ENCODE results near the gene PIEZO2.

Gene PIEZO2

DNA sequence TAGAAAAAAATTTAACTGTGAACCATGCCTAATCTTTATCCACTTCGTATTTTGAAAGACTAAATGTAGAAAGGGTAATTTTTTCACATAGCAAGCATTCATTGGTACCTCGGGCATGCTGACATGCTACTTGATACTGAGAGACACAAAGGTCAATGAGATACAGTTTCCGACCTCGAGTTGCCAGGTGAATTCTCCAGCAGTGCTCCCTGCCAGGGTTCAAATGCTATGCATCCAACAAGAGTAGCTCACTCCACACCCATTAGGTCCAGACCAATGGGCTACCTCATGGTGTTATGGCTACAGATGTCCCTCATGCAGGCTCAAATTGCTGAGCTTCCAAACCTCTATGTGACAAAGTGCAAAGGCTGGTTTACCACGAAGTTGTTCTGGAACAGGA lies 305.8 kb downstream of the PIEZO2 start:
- POLR2A ChIA-PET (ENCODE audit: low non-redundant PET), result no interaction called here
- CTCF ChIA-PET, result no interaction called here
- DNase-seq (ENCODE audit: low spot score), result no peak
- H3K27ac ChIP-seq, result no peak overlapping the region
- TF ChIP-seq, protein P1, sequence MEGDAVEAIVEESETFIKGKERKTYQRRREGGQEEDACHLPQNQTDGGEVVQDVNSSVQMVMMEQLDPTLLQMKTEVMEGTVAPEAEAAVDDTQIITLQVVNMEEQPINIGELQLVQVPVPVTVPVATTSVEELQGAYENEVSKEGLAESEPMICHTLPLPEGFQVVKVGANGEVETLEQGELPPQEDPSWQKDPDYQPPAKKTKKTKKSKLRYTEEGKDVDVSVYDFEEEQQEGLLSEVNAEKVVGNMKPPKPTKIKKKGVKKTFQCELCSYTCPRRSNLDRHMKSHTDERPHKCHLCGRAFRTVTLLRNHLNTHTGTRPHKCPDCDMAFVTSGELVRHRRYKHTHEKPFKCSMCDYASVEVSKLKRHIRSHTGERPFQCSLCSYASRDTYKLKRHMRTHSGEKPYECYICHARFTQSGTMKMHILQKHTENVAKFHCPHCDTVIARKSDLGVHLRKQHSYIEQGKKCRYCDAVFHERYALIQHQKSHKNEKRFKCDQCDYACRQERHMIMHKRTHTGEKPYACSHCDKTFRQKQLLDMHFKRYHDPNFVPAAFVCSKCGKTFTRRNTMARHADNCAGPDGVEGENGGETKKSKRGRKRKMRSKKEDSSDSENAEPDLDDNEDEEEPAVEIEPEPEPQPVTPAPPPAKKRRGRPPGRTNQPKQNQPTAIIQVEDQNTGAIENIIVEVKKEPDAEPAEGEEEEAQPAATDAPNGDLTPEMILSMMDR (conservative IDR thresholded peaks at IDR 0.05; ENCODE audit: low read depth), result no peak

GRCh38 chr18:10842861-10843260 lies 306.5 kb downstream of the PIEZO2 start:
- POLR2A ChIA-PET (ENCODE audit: low non-redundant PET), result no interaction called here
- TF ChIP-seq, protein P1 (conservative IDR thresholded peaks at IDR 0.05; ENCODE audit: low read depth), result no peak
- DNase-seq (ENCODE audit: low spot score), result no peak
- CTCF ChIA-PET, result interaction anchor here (0.7 kb wide), 1 partner anchor 177 kb away, joined by 4 read pairs; no protein-coding TSS in a partner anchor
- H3K27ac ChIP-seq, result no peak overlapping the region

DNA sequence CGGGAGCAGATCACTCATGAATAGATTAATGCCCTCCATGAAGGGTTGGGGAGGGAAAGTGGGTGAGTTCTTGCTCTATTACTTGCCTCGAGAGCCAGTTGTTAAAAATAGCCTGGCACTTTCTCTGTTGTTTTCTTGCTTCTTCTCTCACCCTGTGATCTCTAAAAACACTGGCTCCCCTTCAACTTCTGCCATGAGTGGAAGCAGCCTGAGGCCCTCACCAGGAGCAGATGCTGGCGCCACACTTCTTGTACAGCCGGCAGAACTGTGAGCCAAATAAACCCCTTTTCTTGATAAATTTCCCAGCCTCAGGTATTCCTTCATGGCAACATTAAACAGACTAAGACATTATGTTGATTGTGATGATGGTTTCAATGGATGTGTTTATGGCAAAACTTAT lies 307.0 kb downstream of the PIEZO2 start:
- no peak overlapping the region for H3K27ac ChIP-seq
- TF ChIP-seq, protein P1 (conservative IDR thresholded peaks at IDR 0.05; ENCODE audit: low read depth), result no peak
- ChIA-PET CTCF (no interaction called here), POLR2A (ENCODE audit: low non-redundant PET) (no interaction called here)
- DNase-seq (ENCODE audit: low spot score), result no peak

GRCh38 chr18:10841203-10841602 lies 308.2 kb downstream of the PIEZO2 start:
- no peak for DNase-seq (ENCODE audit: low spot score)
- CTCF ChIA-PET, result no interaction called here
- TF ChIP-seq, protein P1 (conservative IDR thresholded peaks at IDR 0.05; ENCODE audit: low read depth), result no peak
- POLR2A ChIA-PET (ENCODE audit: low non-redundant PET), result no interaction called here
- no peak overlapping the region for H3K27ac ChIP-seq

DNA sequence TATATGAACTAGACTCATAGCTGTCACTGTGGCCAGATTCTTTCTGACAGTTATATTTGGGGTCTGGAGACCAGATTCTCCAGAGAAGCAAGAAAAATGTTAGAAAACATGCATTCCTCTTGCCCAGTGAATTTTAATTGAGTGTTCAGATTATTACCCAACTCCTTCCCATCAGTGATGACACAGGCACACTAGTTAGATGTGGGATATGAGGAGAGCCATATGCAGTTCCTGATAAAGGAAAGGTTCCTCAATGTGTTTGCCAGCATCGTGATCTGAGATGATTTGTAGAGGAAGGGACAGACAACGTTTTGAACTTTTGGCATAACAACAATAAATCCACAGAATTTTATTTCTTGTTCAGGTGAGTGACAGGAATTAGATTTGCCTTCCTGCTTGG lies 308.6 kb downstream of the PIEZO2 start:
- TF ChIP-seq, protein P1 (conservative IDR thresholded peaks at IDR 0.05; ENCODE audit: low read depth), result no peak
- CTCF ChIA-PET, result interaction anchor here (1.7 kb wide), 1 partner anchor 10 kb away, joined by 7 read pairs; no protein-coding TSS in a partner anchor
- POLR2A ChIA-PET (ENCODE audit: low non-redundant PET), result no interaction called here
- H3K27ac ChIP-seq, result no peak overlapping the region
- no peak for DNase-seq (ENCODE audit: low spot score)

GRCh38 chr18:10839421-10839820 lies 309.9 kb downstream of the PIEZO2 start:
- TF ChIP-seq, protein P1 (conservative IDR thresholded peaks at IDR 0.05; ENCODE audit: low read depth), result no peak
- no peak overlapping the region for H3K27ac ChIP-seq
- POLR2A ChIA-PET (ENCODE audit: low non-redundant PET), result no interaction called here
- CTCF ChIA-PET, result interaction anchor here (0.7 to 1.7 kb wide), 3 partner anchors 12 to 315 kb away, joined by 3 to 7 read pairs (median 3); no protein-coding TSS in a partner anchor
- DNase-seq (ENCODE audit: low spot score), result no peak

DNA sequence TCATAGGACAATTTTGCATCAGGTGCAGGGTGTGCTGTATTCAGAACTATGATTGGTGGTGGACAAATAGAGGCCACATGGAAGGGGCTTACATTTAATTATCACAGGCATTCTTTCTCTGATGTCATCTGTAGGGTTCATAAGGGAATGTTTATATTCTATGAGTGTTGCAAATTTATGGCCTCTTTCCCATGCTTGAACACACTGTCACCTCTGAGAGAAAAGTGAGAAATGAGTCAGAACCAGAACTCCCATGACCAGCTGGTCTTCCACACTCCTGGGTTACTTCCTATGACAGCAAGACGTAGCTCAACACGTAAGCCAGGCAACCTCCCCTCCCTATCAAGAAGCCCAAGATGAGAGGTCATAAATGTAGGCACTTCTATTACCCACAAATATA lies 310.8 kb downstream of the PIEZO2 start:
- POLR2A ChIA-PET (ENCODE audit: low non-redundant PET), result no interaction called here

More for the DNA sequence above, 310.8 kb downstream of the PIEZO2 start:
- CTCF ChIA-PET, result interaction anchor here (0.6 to 0.7 kb wide), 2 partner anchors 67 to 190 kb away, joined by 3 read pairs; no protein-coding TSS in a partner anchor
- no peak for DNase-seq (ENCODE audit: low spot score)
- no peak overlapping the region for H3K27ac ChIP-seq
- TF ChIP-seq, protein P1 (conservative IDR thresholded peaks at IDR 0.05; ENCODE audit: low read depth), result no peak
